HG03097 (cell line): ENCODE data around the gene FBLN5.

Source experiments
- ATAC-seq: cut with Tn5 transposase; IDR thresholded peaks from one replicate; pipeline ENCODE4 v1.9.1; 2021; ENCODE audit not compliant: unreplicated experiment, low FRiP score

FBLN5 gene

DNA sequence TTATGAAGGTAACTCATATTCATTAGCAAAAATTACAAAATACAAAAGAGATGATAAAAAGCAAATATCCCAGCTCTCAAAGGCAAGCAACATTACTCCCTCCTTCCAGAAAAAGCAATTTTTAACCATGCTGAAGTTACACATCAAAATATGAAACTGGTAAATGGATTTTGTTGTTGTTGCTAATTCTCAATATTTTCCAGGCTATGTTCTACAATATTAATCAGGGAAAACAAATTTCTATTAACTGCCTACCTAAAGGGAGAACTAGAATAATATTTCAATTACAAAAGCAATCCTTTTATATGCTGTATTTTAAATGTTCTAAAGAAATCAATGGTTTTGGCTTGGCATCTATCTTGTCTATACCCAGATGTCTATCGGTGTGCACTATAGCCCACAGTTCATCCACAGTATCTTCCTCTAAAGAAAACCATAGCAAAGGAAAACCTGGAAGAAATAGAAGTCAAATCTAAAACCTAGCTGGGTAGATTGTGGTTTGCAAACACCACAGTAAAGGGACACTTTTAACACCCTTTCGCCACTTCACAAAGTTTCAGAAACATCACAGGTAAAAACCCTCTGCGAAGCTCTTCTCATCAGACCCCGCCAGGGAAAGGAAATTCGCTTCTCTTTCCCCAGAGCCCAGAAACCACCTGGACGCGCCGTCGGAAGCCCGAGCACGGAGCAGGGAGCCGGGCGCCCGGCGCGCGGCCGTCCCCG is 112.1 kb downstream of the FBLN5 start:
- no peak for ATAC-seq

DNA sequence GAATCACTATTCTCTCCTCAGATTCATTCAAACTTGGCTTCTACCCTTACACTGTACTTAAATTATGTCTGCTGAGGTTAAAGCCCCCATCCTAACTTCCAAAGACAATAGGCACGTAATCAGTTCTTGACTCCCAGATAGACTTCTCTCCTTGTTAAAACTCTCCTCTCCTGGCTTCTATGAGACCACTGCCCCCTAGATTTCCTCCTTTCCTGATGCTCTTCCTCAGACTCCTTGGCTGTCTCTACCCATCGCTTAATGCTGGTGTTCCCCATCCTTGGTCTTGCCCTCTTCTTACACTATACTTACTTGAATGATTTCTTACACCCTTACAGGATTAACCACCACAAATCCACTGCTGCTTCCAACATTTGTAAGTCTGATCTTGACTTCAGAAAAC is 112.9 kb downstream of the FBLN5 start:
- ATAC-seq, result no peak

DNA sequence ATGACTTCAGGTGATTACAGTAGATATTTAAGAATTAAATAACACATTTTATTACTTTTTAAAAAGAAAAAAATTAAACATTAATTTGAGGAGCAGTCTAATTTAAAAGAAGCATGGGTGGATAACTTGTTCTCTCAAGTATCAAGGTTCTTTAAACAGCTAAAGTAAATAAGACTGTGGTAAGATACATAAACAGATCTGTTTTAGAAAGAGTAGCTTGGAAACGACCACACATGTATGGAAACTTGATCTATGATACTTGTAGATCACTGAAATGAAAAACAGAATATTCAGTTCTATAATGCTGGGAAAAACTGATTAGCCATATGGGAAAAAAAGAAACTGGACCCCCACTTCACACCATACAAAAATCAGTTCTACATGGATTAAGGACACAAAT is 116.2 kb downstream of the FBLN5 start:
- no peak for ATAC-seq

DNA sequence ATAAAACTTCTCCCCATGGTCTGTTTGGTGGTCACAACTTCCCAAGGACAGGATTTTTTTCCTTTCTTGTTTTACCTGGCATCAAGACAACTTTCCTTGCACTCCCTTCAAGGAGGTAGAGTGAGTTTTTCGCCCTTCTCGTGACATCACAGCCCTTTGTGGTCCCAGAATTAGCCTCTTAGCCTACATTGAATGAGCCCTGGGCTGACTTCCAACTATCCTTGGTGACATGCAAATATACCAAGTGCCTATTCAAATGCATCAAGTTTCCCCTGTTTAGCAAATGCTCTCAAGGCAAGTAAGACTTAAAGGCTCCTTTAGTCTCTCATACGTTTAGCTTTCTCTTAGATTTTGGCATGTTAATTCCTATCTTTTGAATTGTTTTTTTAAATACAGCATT is 116.7 kb downstream of the FBLN5 start:
- no peak for ATAC-seq

DNA sequence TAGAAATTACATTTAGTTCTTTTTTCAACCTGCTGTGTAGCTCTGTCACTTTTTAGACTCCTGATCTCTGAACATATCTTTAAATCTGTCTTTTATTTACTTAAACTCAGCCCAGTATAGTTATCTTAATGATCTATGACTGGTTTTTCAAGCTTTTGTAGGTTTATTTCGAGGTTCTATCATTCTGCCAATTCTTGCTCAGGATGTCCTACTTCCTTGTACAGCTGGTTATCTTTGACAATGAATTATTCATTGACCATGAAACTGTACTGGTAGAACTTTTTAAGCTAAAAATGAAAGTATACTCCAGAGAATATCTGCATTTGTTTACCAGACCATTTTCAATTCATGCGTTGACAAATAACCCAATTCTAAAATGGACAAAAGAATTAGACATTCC is 118.0 kb downstream of the FBLN5 start:
- ATAC-seq, result no peak

DNA sequence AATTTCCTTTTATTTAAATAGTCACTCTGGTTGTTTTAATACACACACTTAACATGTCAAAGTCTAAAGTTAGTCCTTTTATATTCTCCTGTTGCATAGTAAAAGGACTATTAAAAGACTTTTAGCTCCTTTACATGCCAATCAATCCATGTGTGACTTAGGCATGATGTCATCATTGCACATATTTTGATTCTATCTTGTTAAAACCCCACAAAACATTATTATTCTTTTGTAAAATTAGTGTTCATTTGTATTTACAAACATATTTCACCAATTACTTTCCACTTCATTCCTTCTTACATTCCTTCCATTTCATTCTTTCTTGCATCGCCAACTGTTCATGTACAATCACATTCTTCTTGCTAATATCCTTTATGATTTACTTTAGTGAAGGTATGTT is 119.7 kb downstream of the FBLN5 start:
- ATAC-seq, result no peak
